ENCODE data around the gene GREB1L.
"Not testable (repeated sequence)": the region's sequence is repeated elsewhere in the genome, so short reads cannot be mapped to it uniquely, and the experiment has no call there.

Gene GREB1L

DNA sequence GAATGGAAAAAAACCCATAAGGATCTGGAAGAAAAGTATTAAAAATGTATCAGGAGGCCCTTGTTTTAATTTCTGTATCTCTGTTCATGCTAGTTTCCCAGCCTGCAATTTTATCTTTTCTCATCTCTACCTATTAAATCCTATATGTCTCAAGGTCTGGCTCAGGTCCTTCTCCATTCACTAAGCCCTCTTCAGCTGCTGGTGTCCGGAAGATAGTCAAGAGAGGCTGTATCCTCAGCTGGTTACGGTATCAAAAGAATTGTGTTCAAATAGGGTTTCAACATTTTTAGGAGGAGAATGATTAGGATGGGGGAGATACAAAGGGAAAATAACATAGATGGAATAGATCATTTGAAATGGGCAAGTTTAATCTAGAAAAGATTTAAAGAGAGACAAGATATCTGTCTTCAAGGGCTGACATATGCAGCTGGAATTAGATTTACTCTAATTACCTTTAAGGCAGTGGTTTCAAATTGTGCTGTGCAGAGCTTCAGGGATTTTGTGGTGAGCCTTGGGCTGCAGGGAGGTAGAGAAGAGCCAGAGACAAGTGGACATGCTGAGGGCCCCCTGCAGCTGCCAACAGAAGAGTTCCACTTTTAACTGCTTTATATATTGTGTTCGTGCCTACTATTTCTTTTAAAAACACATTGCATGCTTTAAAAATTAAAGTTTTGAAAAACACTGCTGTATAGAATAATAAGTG, 24.1 kb downstream of the GREB1L start:
- DNase-seq, result no peak

DNA sequence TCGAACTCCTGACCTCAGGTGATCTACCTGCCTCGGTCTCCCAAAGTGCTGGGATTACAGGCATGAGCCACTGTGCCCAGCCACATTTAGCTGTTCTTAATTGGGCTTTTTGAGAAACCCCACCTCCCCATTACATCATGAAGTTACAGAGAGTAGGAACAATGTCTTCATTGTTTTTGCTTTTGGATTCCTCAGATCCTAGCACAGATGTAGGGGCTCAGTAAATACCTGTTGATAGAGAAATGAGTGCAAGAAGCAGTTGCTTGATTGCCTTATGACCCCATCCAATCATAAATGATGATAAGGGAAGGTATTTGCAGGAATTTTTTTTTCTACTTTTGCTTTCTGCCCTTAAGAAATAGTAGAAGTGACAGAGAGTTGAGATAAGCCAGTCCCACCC, 25.4 kb downstream of the GREB1L start:
- DNase-seq, result no peak

DNA sequence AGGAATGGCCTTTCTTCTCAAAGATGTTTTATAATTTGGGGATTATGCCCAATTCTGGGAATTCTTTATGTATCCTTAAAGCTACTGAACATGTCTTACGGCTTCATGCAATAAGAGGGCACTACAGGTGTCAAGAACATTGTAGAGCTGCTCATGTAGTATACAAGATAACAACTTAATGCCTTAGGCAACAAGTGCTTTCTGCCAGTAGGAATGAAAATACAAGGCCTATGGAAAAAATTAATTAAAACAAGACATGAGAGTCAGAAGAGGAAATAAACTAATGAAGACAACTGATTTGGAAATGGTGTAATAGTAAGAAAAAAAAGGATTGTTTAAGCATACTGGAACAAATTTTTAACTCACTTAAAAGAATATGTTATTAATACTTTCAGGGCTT, 27.3 kb downstream of the GREB1L start:
- DNase-seq, result no peak

DNA sequence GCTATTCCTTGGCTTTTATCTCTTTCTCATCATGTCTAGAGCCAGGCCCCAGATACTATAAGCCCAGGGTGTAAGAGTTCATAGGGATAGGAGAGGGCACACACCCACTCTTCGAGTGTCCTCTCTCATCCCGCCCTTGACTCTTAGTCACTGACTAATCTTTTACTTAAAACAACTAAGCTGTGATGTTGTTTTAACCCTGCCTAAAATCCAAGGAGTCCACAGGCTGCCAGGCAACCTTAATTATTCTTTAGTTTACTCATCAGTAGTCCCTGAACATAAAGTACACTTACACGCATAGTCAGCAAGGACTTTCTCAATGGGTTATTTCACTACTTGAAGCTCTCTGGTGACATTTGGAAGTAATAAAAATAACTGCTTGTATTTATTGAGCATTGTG, 28.4 kb downstream of the GREB1L start:
- no peak for DNase-seq

DNA sequence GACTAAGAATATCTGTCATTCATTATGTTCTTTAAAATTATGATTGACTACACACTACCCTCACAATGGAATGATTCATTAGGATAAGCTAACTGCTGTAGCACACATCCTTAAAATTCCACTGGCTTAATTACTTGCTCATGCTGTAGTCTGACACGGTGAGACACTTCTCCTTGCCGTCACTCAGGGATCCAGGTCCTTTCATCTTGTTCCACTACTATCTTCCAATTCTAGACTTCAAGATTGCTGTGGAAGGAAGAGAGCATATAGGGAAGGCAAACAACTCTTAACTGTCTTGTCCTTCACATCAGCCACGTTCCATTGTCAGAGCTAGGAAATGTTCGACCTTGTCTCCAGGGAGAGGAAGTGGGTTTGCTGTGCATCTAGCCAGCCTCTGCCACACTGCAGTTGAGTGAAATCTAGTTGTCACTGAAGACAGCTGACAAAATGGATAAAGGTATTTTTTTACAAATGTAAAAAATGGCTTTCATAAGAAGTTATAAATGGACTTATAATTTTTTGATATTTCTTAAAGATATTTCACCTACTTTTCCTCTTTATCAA, 30.1 kb downstream of the GREB1L start:
- DNase-seq, result no peak

DNA sequence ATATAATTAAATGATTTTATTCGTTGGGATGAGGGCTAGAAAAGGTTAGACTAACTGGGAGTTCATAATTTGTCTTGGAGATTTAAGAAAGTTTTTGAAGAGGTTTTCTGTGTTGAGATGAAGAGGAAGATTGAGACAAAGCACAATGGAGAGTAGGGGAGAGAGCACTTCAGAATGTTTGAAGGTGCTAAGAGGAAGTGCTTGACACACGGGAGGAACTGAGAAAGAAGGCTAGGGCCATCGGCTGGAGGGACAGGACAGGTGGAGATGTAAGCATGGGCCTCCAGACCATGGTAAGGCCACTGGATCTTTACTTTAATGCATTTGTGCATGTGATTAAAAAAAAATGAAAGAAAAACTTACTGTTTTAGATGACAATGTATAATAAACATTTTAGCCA, 31.5 kb downstream of the GREB1L start:
- DNase-seq, result no peak

DNA sequence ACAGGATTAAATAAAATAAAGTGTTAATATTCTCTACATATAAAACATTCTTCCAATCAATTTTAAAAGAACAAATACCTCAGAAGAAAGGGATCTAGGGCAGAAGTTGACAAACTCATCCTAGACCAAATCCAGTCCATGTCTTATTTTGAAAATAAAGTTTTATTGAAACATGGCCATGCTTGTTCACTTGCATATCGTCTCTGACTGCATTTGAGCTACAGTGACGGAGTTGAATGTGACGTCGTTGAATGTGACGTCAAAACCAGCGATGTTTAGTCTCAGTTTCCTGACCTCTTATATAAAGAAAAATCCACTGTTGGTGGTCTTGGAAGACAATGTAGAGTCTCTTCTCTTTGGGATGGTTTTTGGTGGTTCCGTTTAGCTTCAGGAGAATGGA, 33.6 kb downstream of the GREB1L start:
- DNase-seq, result no peak

DNA sequence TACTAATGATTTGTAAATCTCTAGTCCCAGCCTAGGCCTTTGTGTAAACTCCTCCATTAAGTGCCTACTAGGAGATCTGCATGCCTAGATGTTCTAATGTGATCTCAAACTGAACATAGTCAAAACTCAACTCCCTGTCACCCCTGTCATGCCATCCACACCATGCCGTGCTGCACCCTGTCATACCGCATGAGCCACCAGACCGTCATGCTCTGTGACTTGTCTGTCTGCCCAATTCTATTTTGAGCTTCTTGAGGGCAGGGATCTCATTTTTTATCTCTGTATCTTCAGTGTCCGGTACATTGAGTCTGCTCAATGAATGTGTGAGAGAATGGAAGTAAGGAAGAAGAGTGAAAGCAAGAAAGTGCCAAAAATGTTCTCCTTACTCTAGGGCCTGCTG, 35.5 kb downstream of the GREB1L start:
- DNase-seq, result no peak

DNA sequence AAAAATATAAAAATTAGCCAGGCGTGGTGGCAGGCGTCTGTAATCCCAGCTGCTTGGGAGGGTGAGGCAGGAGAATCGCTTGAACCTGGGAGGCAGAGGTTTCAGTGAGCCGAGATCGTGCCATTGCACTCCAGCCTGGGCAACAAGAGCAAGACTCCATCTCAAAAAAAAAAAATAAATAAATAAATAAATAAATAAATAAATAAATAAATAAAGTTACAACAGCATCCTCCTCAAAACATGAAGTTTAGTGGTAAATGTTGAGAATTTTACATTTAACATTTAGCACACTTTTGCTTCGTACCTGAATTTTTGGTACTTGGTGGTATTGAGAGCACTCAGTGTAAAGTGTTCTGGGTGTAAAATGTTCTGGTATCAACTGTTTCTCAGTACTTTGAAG, 36.2 kb downstream of the GREB1L start:
- not testable (repeated sequence) for DNase-seq

DNA sequence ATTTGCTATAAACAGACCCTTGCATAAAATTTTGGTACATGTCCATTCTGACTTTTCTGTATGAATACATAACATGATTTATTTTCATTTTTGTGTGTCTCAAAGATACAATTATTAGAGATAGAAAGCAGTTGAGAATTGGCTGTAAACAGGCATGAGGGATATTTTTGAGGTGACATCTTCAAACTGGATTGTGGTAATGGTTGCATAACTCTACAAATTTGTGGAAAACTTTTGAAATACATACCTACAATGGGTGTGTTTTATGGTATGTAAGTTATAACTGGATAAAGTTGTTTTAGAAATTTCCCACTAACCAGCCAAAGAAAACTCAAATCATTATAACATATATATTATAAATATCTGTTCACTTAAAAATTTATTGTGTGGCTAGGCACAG, 39.6 kb downstream of the GREB1L start:
- DNase-seq, result no peak

DNA sequence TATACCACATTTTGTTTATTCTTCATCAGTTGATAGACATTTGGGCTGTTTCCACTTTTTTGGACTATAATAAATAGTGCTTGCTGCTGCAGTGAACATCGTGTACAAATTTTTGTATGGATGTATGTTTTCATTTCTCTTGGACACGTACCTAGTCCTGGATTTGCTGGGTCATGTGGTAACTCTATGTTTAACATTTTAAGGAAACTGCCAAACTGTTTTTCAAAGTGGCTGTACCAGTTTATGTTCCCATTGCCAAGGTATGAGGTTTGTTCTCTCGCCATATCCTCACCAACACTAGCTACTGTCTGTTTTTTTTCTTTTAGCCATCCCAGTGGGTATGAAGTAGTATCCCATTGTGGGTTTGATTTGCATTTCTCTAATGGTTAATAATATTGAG, 42.5 kb downstream of the GREB1L start:
- DNase-seq, result no peak

DNA sequence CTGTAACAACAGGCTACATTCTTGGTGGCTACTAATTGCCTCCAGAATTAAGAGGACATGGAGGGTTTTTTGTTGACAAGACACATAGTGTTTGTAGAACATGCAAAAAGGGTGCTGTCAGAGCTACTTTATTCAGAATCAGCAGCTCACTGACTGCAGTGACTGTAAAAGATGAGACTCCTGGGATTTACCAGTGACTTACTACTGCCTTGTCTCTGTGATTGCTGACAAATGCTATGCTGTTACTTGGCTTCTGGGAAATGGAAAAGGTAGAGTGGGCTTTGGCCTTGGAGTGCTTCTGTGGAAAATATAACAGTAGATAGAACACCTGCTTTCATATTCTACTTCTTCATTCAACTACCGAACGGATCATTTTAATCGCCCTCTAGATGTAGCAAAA, 47.8 kb downstream of the GREB1L start:
- DNase-seq, result no peak

DNA sequence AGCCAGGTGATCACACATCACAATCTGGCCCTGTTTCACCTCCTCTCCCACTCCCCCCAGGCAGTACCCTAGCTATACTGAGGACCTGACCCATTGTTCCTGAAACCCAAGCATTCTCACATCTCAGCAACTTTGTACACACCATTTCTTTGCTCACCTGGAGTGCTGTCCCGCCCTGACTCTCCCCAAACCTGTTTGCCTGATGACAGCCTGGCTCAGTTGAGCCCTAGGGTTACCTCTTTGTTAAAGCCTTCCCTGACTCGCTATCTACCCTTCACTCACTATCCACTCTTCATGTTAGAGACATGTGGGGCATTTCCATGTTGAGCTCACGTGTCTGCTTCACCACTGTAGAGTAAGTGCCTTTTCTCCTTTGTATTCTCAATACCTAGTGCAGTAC, 49.1 kb downstream of the GREB1L start:
- no peak for DNase-seq

DNA sequence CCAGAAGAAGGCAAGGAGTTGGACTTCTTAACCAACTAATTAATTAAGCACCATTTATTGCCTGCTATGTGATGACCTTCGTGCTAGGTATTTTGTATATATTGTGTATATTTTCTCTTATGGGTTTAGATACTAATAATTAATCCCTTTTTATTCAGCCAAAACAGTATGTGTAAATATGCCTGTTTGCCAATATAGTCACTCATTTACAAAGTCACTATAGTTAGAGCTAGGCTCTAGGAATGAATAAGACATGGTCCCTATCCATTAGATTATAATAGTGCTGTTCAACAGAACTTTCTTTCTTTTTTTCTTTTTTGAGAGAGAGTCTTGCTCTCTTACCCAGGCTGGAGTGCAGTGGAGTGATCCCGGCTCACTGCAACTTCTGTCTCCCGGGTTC, 51.4 kb downstream of the GREB1L start:
- no peak for DNase-seq

DNA sequence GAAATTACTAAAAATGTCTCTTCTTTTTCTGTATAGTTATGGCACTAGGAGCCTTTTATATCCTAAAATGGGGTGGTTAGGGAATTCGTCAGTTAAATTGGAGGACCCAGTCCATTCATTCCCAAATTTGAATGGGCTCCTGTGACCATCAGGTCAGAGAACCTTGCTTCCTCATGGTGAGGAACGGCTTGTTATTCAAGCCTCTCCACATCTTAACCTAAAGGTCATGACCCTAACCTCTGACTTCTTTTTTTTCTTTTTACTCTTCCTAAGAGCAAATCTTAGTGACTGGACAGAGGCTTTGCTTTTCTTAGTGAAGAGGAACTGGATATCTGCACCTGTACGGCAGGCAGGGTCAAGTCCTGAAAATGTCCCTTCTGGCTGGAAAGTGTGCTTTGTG, 53.1 kb downstream of the GREB1L start:
- DNase-seq, result no peak

DNA sequence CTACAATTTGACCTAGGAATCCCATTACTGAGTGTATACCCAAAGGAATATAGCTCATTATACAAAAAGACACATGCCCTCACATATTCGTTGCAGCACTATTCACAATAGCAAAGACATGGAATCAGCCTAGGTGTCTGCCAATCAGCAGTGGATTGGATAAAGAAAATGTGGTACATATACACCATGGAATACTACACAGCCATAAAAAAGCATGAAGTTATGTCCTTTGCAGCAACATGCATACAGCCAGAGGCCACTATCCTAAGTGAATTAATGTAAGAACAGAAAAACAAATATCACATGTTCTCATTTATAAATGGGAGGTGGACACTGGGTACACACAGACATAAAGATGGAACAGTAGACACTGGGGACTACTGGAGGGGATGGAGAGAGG, 54.0 kb downstream of the GREB1L start:
- no peak for DNase-seq

DNA sequence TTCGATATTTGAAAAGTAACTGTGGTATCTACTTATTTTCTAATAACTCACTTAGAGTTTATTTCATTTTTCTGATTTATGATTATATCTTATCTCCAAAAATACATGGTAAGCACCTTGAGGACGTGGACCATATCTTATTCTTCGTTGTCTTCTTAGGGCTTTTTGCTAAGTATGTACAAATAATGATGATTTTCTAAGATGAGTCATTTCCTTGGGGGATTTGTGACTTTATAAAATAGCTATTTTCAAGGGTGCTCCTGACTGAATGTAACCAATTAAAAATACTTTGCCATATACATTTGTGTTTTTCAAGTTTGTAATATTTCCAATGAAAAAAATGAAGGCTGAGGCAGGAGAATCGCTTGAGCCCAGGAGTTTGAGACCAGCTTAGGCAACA, 56.3 kb downstream of the GREB1L start:
- DNase-seq, result no peak

DNA sequence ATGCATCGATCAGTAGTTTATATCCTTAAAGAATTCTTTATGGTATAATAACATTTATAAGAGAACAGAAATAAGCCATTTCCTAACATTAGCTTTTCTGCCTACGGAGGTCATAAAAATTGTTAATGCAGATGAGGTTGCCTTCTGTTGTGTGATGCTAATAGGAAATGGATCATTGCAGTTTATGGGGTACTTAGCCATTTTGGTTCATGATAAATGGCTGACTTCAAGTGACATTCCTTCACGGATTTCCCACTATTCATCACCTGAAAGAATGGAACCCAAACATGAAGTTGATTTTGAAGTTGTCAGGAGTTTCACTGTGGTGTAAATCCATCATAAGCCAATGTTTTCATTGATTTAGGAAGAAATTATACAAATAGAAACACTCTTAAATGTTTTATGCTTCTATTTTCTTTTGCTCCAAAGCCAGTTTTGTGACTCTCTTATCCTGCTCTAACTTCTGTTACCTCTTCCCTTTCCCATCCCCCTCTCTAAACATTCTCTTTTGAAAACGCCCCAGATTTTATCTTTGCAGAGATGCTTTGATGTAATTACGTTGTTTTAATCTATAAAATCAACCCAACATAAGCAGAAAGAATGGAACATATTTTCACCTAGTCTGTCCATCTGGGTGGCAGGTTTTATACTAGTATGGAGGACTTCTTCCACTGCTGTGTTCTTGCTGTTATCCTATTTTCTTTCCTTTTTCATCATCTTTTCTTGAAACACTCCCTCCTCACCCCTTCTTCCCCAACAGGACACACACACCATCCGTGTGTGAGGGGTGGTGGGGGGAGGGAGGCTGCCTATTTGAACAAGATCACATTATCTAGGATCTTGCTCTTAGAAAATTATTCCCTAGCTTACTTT, 58.2 kb downstream of the GREB1L start:
- DNase-seq, result no peak

DNA sequence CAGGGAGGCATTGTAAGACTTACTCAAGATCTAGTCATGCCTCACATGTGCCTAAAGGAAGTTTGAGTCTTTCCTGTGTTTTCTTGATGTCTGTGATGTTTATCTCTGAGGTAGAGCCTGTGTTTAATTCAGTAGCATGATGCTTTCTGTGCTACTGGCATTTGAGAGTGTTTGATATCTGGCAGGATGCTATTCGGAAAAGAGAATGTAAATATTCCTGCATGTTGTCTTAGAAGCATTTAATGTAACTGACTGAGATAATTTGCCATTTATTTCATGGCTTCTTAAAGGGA, 58.8 kb downstream of the GREB1L start:
- no peak for DNase-seq

DNA sequence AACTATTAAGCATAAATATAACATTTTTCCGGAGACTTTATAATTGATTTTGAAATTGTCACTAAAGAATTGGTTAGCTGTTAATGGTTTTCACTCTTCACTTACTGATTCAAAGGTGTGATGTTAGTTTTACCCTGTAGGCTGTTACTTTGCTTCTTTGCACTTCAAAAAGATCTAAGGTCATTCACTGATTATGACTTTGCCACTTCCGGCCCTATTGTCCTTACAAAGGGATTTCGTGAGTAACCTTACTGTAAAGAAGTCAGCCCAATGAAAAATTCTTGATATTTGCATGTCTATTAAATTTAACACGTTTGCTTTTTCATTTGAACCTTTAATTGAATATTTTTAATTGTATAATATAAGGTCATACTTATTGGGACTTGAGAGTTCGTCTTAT, 61.4 kb downstream of the GREB1L start:
- DNase-seq, result no peak

DNA sequence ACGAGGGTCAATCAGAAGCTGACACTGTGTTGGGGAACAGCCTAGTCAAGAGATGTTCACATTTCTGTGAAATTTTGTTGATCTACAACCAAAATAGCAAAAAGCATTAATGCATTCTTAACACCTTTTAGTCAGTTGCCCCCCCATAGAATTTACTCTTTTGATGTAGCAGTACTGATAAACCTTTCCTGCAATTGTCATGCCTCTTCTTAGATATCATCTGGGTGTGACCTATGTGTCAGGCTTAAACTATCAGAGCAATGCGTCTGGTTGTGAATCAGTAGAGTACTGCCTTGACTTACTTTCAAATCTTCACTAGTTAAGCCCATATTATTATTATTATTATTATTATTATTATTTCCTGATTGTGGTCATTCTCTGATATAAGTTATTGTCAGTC, 61.9 kb downstream of the GREB1L start:
- no peak for DNase-seq

DNA sequence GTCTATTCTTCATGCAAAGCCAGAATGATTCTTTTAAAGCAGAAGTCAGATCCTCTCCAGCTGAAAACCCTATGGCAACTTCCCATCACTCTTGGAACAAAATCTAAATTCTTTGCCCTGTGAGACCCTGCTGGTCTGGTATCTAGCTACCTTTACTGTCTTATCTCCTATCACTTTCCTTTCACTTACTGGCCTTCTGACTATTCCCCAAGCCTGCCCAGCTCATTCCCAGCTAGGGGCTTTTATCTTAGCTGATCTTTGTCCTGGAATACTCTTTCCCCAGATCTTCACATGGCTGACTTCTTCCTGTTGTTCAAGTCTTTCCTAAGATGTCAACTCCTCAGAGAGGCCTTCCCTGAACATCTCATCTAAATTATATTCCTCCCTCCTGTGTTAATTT, 63.6 kb downstream of the GREB1L start:
- DNase-seq, result no peak

DNA sequence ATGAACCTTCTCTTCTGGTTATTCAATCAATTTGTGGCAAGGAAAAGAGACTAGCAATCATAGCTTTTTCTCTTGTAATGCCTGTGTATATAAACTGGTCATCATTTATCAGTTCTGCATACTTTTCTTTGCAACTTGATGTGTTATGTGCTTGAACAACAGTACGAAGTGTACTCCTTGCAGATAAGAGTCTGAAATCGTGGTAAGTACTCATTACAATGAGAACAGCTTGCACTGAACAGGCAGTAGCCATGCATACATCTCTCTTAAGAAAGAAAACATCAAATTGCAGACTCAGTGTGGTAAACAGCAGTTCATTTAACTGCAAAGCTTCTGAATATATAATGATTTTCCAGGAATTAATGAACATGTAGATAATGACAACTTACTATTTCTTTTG, 64.3 kb downstream of the GREB1L start:
- DNase-seq, result no peak

DNA sequence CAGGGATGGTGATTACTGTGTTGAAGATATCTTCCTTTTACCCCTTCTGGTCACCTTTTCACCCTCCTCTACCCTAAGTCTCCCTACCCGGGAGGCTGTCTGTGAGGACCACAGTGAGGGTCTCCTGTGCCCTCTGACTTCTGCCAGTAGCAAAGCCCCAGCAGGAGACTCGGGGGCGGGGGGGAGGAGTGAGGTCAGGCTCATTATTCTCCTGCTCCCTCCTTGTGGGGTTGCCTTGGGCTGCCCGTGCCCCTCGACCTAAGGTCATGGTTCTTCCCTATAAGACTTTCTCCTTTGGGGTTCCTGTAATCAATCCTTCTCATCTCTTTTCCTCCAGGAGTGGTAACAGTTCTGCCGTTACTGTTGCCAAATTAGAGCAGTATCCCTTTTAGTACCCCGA, 65.5 kb downstream of the GREB1L start:
- no peak for DNase-seq

DNA sequence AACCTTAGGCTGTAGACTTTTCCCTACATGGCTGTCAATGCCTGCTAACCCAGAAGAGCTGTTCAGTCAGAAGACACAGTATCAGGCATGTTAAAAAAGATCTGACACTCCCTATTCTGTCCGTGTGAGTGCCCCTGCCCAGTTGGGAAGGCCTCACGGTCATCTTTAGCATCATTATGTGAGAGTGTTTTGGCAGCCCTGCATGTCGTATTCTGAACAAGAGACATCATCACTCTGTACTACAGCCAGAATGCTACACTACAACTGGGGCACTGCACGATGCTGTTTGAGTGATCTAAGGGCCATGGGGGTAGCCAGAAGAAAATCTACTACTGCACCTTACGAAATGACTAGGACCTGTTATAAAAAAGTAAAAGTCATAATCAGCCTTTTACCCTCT, 67.2 kb downstream of the GREB1L start:
- DNase-seq, result no peak

Data from activated CD4-positive, CD25-positive, alpha-beta regulatory T cell (primary cell).